NCI-H128 (cell line): ENCODE results near the gene MAP4K4.
"Not testable (repeated sequence)": the region's sequence is repeated elsewhere in the genome, so short reads cannot be mapped to it uniquely, and the experiment has no call there.

Experiments used
- DNase-seq: peaks from one replicate; lab custom pipeline; 2025; ENCODE audit not compliant: unreplicated experiment; lab: John Stamatoyannopoulos, UW

The MAP4K4 gene

DNA sequence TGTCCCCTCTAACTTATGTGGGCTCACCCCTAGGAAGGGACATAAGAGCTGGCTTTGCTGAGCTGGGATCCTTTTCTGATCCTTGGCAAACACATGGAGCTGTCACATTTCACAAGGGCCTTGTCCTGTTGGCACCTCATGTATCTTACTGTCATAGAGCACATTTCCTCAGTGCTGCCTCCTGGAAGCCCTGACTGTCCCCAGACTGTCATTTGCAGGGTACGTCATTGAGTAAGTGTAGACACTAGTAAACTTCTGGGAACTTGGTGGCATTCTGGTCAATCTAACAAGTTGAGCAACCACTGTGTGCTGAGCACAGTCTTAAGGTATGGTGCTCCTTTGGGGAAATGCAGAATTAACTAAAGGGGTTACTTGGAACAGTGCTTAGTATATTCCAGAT, 199.8 kb downstream of the MAP4K4 start:
- DNase-seq: no peak

GRCh38 chr2:101899265-101899664, 201.8 kb downstream of the MAP4K4 start:
- DNase-seq: no peak

- no peak for DNase-seq
Observed at GRCh38 chr2:101899871-101900270, 202.4 kb downstream of the MAP4K4 start.

DNA sequence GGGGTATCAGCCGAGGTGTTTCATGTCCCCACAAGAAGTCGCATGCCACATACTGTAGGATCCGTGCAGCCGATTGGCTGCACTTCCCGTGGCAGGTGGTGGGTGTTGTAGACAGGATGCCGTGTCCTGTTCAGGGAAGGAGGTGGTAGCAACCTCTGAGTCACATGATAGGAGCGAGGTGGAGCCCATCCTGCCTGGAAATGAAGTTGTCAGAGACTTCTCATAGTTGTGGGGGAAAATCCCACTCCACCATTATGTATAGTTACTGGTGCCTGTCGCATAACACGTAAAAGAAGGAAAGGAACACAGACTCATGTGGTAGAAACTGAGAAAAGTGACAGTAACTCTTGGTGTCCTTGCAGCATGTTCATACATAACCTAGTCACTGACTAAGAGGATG, 202.9 kb downstream of the MAP4K4 start:
- DNase-seq: no peak

GRCh38 chr2:101901241-101901640, 203.7 kb downstream of the MAP4K4 start:
- DNase-seq: no peak

GRCh38 chr2:101902169-101902568, 204.7 kb downstream of the MAP4K4 start:
- no peak for DNase-seq

- DNase-seq: no peak
Observed at GRCh38 chr2:101904916-101905315, 207.4 kb downstream of the MAP4K4 start.

DNA sequence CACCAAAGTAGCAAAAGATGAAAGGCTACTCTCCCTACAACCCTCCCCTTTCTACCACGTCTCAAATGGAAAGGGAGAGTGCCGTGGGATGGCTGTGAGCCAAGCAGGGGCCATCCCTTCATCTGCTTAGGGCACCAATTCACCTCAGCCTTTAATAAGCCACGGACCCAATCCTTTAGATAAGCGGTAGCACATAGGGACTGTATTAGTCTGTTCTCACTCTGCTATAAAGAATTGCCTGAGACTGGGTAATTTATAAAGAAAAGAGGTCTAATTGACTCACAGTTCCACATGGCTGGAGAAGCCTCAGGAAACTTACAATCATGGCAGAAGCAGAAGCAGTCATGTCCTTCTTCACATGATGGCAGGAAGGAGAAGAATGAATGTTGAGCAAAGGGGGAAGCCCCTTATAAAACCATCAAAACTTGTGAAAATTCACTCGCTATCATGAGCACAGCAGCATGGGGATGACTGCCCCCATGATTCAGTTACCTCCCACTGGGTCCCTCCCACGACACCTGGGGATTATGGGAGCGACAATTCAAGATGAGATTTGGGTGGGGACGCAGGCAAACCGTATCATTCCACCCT, 208.3 kb downstream of the MAP4K4 start:
- no peak for DNase-seq

GRCh38 chr2:101909760-101910159, 212.3 kb downstream of the MAP4K4 start:
- no peak for DNase-seq

GRCh38 chr2:101912545-101912944, 215.0 kb downstream of the MAP4K4 start:
- no peak for DNase-seq

DNA sequence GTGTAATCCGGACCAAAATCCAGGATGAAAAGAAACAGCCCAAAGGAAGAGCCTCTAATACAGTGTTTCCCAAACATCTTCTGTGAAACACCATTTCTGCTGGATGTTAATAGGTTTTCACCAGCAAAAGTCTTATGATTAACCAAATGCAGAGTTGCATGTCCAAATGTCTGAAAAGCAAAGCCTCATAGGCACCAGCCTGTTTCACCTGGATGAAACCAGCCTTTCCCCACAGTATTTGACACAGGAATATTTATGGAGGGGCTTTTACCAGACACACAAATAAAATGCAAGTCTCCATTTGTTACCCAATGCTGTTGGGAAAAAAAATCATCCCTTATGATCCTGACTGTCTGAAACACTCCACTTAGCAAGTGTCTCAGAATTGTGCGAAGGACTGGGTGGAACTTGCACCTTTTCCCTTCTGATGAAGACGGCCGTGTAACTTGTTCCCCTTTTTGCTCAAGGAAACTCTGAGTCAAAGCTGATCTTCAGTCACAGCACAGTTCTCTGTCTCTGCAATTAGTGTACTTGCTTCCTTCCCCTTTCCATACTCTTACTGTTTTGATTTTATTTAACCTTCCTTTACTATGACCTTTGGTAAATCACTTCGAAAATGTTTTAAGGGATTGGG, 223.9 kb downstream of the MAP4K4 start:
- no peak for DNase-seq

DNA sequence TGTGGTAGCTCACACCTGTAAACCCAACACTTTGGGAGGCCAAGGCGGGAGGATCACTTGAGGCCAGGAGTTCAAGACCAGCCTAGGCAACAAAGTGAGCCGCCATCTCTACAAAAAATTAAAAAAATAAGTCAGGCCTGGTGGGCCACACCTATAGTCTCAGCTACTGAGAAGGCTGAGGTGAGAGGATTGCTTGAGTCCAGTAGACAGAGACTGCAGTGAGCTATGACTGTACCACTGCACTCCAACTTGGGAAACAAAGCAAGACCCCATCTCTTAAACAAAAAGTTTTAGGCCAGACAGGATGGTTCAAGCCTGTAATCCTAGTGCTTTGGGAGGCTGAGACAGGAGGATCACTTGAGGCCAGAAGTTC, 224.4 kb downstream of the MAP4K4 start:
- no peak for DNase-seq

DNA sequence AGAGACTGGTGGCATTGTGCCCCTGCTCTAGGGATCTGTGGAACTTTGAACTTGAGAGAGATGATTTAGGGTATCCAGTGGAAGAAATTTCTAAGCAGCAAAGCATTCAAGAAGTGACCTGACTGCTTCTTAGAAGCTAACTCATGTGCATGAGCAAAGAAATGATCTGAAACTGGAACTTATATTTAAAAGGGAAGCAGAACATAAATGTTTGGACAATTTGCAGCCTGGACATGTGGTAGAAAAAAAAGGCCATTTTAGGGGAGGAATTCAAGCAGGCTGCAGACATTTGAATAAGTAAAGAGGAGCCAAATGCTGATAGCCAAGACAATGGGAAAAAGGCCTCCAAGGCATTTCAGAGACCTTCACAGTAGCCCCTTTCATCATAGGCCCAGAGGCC, 226.8 kb downstream of the MAP4K4 start:
- DNase-seq: not testable (repeated sequence)

GRCh38 chr2:101930019-101930418, 232.5 kb downstream of the MAP4K4 start:
- DNase-seq: no peak

DNA sequence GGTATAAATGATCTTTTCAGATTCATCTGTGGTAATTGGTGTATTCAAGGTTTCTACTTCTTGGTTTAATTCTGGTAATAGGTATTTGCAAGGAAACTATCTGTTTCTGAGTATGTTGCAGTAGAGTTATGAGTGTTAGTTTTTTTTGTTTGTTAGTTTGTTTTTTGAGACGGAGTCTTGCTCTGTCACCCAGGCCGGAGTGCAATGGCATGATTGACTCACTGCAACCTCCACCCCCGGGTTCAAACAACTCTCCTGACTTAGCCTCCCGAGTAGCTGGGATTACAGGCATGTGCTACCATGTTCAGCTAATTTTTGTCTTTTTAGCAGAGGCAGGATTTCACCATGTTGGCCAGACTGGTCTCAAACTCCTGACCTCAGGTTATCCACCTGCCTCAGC, 233.3 kb downstream of the MAP4K4 start:
- DNase-seq: no peak

DNA sequence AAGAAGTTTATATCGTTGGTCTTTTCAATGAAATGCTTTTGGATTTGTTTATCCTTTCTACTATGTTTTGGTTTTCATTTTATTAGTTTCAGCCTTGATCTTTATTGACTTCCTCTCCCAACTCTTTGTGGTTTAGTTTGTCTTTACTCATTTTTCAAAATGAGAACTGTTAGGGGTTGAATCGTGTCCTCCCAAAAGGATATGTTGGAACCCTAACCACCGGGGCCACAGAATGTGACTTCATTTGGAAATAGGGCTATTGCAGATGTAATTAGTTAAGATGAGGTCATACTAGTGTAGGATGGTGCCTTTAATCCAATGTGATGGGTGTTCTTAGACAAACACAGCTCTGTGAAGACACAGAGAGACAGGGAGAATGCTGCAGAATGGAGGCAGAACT, 233.9 kb downstream of the MAP4K4 start:
- DNase-seq: no peak

DNA sequence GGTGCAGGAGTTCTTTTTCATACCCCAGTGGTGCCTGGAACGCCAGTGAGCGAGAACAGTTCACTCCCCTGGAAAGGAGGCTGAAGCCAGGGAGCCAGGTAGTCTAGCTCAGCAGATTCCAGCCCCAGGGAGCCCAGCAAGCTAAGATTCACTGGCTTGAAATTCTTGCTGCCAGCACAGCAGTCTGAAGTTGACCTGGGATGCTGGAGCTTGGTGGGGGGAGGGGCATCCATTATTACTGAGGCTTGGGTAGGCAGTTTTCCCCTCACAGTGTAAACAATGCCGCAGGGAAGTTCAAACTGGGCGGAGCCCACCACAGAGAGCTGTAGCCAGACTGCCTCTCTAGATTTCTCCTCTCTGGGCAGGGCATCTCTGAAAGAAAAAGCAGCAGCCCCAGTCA, 238.3 kb downstream of the MAP4K4 start:
- not testable (repeated sequence) for DNase-seq

GRCh38 chr2:101942851-101943250, 245.3 kb downstream of the MAP4K4 start:
- no peak for DNase-seq
